Loucy (cell line): ENCODE results near the gene CDH4.

Experiments
- CTCF ChIP-seq: fragments of 200-600 bp; sonication (generic); conservative IDR thresholded peaks from 2 replicates; pipeline ENCODE4 v1.5.1; 2014; ENCODE audit warnings: mild to moderate bottlenecking, antibody characterized with exemption, low read length
- EZH2phosphoT487 ChIP-seq: fragments of 200-600 bp; IDR thresholded peaks from 2 replicates; pipeline ENCODE4 v1.6.1; 2018; ENCODE audit warnings: antibody characterized with exemption, mild to moderate bottlenecking, moderate library complexity, borderline replicate concordance

DNA sequence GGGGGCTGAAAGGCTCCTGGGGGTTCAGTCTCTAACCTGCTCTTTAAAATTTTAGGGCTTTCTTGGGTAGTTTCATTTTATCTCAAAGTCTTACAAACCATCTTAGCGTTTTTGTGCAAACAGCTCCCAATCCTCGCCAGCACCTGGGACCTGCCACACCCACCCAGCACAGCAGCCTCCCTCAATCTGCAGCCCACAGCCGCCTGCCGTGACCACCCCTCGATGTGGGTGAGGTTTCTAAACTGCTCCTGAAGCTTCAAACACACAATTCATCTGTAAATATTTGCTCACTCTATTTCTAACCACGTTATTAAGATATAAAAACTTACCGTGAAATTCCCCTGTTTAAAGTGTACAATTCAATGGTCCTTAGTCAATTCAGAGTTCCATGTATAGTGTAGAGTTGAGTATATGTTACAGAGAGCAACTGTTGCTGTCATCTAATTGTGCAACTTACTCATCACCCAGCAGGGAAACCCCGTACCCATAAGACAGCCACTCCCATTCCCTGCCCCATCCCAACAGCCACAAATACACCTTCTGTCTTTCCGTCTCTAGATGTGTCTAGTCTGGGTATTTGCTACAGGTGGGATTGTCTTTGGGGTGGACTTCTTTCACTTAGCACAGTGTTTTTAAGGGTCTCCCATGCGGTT, 432.6 kb downstream of the CDH4 start:
- TF ChIP-seq CTCF, result no peak
- no peak for TF ChIP-seq EZH2phosphoT487
